ENCODE data around the gene TMEM170A.
"Not testable (repeated sequence)": the region's sequence is repeated elsewhere in the genome, so short reads cannot be mapped to it uniquely, and the experiment has no call there.

The TMEM170A gene

GRCh38 chr16:75446416-75446815, 18.1 kb downstream of the TMEM170A start:
- no peak for DNase-seq

DNA sequence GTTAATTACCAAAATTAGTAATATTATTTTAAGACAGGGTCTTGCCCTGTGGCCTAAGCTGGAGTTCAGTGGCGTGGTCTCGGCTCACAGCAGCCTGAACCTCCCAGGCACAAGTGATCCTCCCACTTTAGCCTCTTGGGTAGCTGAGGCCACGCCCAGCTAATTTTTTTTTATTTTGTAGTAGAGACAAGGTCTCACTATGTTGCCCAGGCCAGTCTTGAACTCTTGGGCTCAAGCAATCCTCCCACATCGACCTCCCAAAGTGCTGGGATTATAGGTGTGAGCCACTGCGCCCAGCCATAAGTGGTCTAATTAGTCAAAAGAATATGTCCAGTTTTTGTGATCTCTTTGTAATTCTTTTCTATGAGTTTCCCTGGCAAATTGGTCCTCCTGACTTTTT, 19.2 kb downstream of the TMEM170A start:
- no peak for DNase-seq

- no peak for DNase-seq
Measured at GRCh38 chr16:75443298-75443697, 21.2 kb downstream of the TMEM170A start.

- DNase-seq: peak; percentile 51
Measured at GRCh38 chr16:75433732-75434413, 30.6 kb downstream of the TMEM170A start.

GRCh38 chr16:75432828-75433731, 31.4 kb downstream of the TMEM170A start, which contains the start of gene CFDP1:
Gene CFDP1 (minus strand): TSS chr16:75433503. CDS start chr16:75433352, 151 bp downstream.
- peak; percentile 95 for DNase-seq

DNA sequence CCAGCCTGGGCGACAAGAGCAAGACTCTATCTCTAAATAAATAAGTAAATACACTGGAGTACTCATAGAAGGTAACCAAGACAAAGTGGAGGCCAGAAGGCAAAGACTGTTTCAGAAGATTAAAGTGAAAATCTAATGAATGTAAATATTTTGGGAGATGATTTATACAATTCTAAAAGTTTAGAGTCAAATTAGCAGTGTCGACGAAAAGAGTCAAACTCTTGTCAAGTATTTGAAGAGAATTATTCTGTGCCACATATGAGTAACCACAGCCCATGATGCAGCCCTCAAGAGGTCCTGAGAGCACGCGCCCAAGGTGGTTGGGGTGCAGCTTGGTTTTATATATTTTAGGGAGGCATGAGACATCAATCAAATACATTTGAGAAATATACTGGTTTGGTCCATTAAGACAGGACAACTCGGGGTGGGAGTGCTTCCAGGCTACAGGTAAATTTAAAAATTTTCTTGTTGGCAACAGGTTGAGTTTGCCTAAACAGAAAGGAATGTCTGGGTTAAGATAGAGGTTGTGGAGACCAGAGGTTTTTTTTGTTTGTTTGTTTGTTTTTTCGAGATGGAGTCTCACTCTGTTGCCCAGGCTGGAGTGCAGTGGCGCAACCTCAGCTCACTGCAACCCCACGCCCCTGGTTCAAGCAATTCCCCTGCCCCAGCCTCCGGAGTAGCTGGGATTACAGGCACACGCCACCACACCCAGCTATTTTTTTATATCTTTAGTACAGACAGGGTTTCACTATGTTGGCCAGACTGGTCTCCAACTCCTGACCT, 34.7 kb downstream of the TMEM170A start:
- DNase-seq: no peak

GRCh38 chr16:75426524-75426923, 38.0 kb downstream of the TMEM170A start:
- DNase-seq: not testable (repeated sequence)

DNA sequence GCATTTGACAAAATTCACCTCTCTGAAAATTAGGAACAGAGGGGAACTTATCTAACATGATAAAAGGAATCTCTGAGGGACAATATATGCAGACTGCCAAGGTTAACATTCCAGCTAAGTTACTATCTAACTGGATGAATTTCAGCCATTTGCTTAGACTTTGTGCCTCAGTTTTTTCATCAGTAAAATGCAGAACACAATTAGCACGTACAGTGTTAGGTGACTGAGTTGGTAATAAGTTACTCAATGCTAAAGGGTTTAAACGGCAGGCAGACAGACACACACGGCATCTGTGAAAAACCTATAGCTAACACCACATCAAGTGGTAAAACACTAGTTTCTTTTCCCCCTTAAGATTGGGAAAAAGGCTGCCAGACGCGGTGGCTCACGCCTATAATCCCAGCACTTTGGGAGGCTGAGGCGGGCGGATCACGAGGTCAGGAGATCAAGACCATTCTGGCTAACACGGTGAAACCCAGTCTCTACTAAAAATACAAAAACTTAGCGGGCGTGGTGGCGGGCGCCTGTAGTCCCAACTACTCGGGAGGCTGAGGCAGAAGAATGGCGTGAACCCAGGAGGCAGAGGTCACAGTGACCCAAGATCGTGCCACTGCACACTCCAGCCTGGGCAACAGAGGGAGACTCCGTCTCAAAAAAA, 40.3 kb downstream of the TMEM170A start:
- DNase-seq: not testable (repeated sequence)

DNA sequence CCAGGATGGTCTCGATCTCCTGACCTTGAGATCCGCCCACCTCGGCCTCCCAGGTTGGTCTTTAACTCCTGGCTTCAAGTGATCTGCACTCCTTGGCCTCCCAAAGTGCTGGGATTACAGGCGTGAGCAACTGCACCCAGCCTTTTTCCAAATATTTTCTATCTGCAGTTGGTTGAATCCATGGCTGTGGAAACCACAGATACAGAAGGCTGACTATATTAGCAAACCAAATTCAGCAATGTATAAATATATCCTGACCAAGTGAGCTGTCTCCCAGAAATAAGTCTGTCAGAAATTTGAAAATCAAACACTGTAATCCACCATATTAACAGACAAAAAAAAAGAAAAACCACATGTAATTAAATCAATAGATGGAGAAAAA, 40.8 kb downstream of the TMEM170A start:
- DNase-seq: no peak

DNA sequence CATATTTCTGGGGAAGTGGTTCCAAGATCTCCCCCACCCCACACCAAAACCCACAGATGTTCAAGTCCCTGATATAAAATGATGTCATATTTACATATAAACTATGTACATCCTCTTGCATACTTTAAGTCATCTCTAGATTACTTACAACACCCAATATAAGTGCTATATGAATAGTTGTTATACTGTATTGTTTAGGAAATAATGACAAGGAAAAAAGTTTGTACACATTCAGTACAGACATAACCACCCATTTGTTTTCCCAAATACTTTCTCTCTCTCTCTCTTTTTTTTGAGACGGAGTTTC, 42.7 kb downstream of the TMEM170A start:
- DNase-seq: no peak

DNA sequence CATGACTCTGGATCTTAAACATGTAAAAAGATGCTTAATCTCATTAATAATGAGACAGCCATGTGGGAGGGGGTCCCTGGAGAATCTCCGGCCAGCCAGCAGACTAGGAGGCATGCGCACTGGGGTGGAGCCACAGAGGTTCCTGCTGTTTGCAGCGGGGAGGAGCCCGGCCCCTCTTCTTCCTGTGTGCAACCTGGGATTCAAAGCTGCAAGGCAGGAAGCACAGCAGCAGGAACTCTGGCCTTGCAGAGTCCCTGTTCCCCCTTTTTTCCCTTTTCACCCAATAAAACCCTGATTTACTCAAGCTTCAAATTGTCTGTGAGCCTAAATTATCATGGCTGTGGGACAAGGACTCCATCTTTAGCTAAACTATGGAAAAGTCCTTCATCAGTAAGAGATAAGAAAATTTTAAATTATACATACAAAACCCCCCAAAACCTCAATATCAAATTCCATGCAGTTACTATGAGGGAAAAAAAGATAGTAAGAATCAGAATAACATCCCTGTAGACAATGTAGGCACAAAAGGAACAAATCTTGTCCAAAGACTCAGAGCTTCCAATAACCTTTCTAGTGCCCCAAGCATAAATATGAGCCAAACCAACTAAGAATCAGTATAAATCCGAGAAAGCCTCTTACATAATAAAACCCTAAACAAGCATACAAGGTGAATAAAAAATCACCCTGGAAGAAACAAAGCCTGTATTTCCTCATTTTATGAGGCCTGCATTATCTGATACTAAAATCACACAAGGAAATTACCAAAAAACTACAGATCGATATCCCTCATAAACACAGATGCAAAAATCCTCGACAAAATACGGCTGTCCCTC, 43.3 kb downstream of the TMEM170A start:
- no peak for DNase-seq

DNA sequence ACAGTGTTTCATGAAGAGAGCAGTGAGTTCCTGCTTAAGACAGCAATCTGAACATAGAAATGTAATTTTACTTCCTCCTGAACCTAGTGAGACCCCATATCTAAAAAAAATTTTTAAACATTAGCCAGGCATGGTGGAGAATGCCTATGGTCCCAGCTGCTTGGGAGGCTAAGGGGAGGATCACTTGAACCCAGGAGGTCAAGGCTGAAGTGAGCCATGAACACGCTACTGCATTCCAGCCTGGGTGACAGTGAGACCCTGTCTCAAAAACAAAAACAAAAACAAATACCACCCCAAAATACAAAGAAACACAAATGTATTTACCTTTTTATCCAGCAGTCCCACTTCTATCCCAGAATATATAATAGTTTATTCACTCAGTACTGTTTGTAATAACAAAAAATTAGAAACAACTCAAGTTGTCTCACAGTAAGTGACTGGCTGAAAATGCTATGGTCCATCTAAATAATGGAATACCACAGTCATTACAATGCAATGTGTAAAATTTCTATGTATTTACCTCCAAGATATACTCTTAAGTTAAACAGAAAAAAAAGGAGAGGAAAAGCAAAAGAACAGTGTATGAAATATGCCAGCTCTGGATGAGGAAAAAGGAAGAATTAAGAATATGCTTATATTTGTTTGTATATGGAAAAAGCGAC, 47.5 kb downstream of the TMEM170A start:
- no peak for DNase-seq

- no peak for DNase-seq
Measured at GRCh38 chr16:75415169-75415905, 49.2 kb downstream of the TMEM170A start.

GRCh38 chr16:75413951-75414350, 50.5 kb downstream of the TMEM170A start:
- DNase-seq: no peak

GRCh38 chr16:75406943-75407342, 57.5 kb downstream of the TMEM170A start:
- no peak for DNase-seq

- peak; percentile 24 for DNase-seq
Measured at GRCh38 chr16:75402821-75403475, 61.5 kb downstream of the TMEM170A start.

DNA sequence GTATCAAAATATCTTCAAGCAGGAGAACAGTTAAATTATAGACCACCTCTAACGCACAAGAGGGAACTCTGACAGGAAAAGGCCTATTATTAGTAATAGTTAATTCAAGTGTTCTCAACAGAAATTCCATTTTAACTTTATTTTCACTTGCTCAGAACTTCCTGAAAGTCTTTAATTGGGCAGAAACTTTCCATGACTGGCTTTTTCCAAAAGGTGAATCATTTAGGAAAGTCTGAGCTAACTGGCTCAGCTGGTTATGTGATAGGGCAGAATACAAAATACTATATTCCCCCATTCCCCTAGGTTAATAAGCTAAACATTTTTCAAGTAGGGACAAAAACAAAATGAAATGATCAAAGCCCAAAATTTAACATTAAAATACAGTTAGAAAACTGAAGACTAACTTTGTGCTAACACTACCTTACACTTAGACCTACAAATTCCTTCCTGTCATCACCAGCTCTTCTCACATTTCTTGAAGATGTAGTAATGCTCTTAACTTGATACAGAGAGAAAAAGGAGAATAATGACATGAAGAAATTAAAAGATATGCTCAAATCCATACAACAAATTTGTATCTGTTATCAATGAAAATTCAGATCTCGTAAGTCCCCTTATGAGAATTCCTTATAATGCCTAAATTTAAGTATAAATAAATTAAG, 62.2 kb downstream of the TMEM170A start:
- no peak for DNase-seq

GRCh38 chr16:75401691-75402090, 62.8 kb downstream of the TMEM170A start:
- DNase-seq: no peak

DNA sequence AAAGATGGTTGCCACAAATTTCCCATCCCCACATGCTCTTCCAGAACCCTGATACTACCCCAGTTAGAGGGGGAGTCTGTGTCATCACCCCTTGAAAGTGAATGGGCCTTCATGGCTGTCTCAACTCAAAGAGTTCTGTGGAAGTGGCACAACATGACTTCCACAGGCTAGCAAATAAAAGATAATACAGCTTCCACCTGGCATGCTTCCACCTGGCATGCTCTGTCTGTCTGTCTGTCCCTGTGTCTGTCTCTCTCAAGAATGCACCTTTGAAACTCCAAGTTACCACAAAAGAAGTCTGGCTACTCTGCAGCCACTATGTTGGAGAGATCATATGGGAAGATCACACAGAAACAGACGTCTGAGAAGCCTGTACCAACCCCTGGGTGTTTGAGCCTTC, 66.2 kb downstream of the TMEM170A start:
- DNase-seq: no peak

GRCh38 chr16:75394941-75395340, 69.5 kb downstream of the TMEM170A start:
- no peak for DNase-seq

Data from 8988T (cell line).